ENCODE measurements around the gene SYTL4.
"Not testable (repeated sequence)": the region's sequence is repeated elsewhere in the genome, so short reads cannot be mapped to it uniquely, and the experiment has no call there.

The SYTL4 gene

GRCh38 chrX:100731441-100732281 is at the start of gene SYTL4:
Gene SYTL4, minus strand, starts transcription at chrX:100732121. Its CDS starts 30,084 bp downstream, at chrX:100702037.
- in situ Hi-C loops (cut with HindIII; ENCODE audit: low sequenced_read_pairs) = no loop called here

GRCh38 chrX:100769439-100769838 is 37.5 kb upstream of the SYTL4 start:
- in situ Hi-C loops (cut with HindIII; ENCODE audit: low sequenced_read_pairs) = loop anchor here (5.0 kb wide), 1 partner anchor 53 kb away; the partner anchor contains the start of gene CSTF2

- in situ Hi-C loops (cut with HindIII; ENCODE audit: low sequenced_read_pairs) = loop anchor here (5.0 kb wide), 1 partner anchor 53 kb away; the partner anchor contains the start of gene CSTF2
Measured at GRCh38 chrX:100768679-100769338, 36.9 kb upstream of the SYTL4 start.

- in situ Hi-C loops (cut with HindIII; ENCODE audit: low sequenced_read_pairs) = no loop called here
Measured at GRCh38 chrX:100750883-100751282, 19.0 kb upstream of the SYTL4 start.

- in situ Hi-C loops (cut with HindIII; ENCODE audit: low sequenced_read_pairs) = no loop called here
Measured at GRCh38 chrX:100748108-100748507, 16.2 kb upstream of the SYTL4 start.

GRCh38 chrX:100747703-100748102 is 15.8 kb upstream of the SYTL4 start:
- in situ Hi-C loops (cut with HindIII; ENCODE audit: low sequenced_read_pairs) = no loop called here

- in situ Hi-C loops (cut with HindIII; ENCODE audit: low sequenced_read_pairs) = no loop called here
Measured at GRCh38 chrX:100747090-100747489, 15.2 kb upstream of the SYTL4 start.

GRCh38 chrX:100745806-100746537 is 14.1 kb upstream of the SYTL4 start:
- in situ Hi-C loops (cut with HindIII; ENCODE audit: low sequenced_read_pairs) = no loop called here

GRCh38 chrX:100745205-100745604 is 13.3 kb upstream of the SYTL4 start:
- in situ Hi-C loops (cut with HindIII; ENCODE audit: low sequenced_read_pairs) = no loop called here

GRCh38 chrX:100743009-100743607 is 11.2 kb upstream of the SYTL4 start:
- in situ Hi-C loops (cut with HindIII; ENCODE audit: low sequenced_read_pairs) = no loop called here

GRCh38 chrX:100724006-100724405 is 7.9 kb downstream of the SYTL4 start:
- in situ Hi-C loops (cut with HindIII; ENCODE audit: low sequenced_read_pairs) = not testable (repeated sequence)

GRCh38 chrX:100721328-100721727 is 10.6 kb downstream of the SYTL4 start:
- in situ Hi-C loops (cut with HindIII; ENCODE audit: low sequenced_read_pairs) = no loop called here

GRCh38 chrX:100720301-100720700 is 11.6 kb downstream of the SYTL4 start:
- in situ Hi-C loops (cut with HindIII; ENCODE audit: low sequenced_read_pairs) = no loop called here

- in situ Hi-C loops (cut with HindIII; ENCODE audit: low sequenced_read_pairs) = no loop called here
Measured at GRCh38 chrX:100719139-100719538, 12.8 kb downstream of the SYTL4 start.

- in situ Hi-C loops (cut with HindIII; ENCODE audit: low sequenced_read_pairs) = no loop called here
Measured at GRCh38 chrX:100717363-100717762, 14.6 kb downstream of the SYTL4 start.

GRCh38 chrX:100710816-100711215 is 21.1 kb downstream of the SYTL4 start:
- in situ Hi-C loops (cut with HindIII; ENCODE audit: low sequenced_read_pairs) = no loop called here

- in situ Hi-C loops (cut with HindIII; ENCODE audit: low sequenced_read_pairs) = loop anchor here (5.0 kb wide), 2 partner anchors 32 to 67 kb away; partner anchors contain the start of gene TSPAN6
Measured at GRCh38 chrX:100704581-100705203, 27.2 kb downstream of the SYTL4 start.

- in situ Hi-C loops (cut with HindIII; ENCODE audit: low sequenced_read_pairs) = no loop called here
Measured at GRCh38 chrX:100700809-100701208, 31.1 kb downstream of the SYTL4 start.

- in situ Hi-C loops (cut with HindIII; ENCODE audit: low sequenced_read_pairs) = no loop called here
Measured at GRCh38 chrX:100698551-100698950, 33.4 kb downstream of the SYTL4 start.

- in situ Hi-C loops (cut with HindIII; ENCODE audit: low sequenced_read_pairs) = no loop called here
Measured at GRCh38 chrX:100696699-100697351, 35.1 kb downstream of the SYTL4 start.
